ENCODE results near the gene TOP2B. TPM values are rescaled to one million over a fixed set of nuclear protein-coding genes. Genes with fewer than 3 reads are reported as not detected.

The TOP2B gene
- total and polyA plus RNA-seq, 8 donors, result 35.6 to 266 (median 61.9) TPM

DNA sequence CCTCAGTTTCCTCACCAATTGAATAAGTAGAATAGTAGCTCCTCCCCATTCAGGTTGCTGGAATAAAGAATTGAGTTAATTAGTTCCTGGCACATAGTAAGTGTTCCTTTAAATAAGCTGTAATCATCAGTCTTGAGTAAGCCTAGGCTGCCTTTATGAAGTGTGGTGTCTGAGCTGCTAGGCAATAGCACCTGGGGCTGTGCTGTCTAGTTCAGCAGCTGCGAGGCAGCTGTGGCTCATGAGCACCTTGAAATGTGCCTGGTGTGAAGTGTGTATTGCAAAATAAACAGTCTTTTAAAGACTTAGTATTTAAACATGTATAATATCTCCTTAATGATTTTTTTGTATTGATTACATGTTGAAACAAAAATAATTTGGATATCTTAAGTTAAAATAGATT, 77.6 kb downstream of the TOP2B start:
- 50 to 72% (median 65%) methylated on average over 1 of the region's 1 CpG for WGBS, 5 donors
- H3K4me3 ChIP-seq, result no peak overlapping the region
- no peaks in the 10 kb centered on the region for H3K9me3 ChIP-seq
- H3K36me3 ChIP-seq, result peaks cover 0 to 14% (median 3%) of the 10 kb centered on the region in 4 donors
- TF ChIP-seq EP300 (IDR thresholded peaks at IDR 0.05) (no peak), POLR2A (IDR thresholded peaks at IDR 0.05) (no peak), POLR2AphosphoS5 (IDR thresholded peaks at IDR 0.05) (no peak), CTCF (IDR thresholded peaks at IDR 0.05) (no peak)
- DNase-seq, result peak in 1 of 2 donors; percentile 41
- no peak overlapping the region for H3K27ac ChIP-seq
- peaks cover 0 to 4% (median under 1%) of the 10 kb centered on the region in 4 donors for H3K4me1 ChIP-seq
- intact Hi-C loops (cut with DNase I; ENCODE audit: low total_unique reads), result no loop called here
- H3K27me3 ChIP-seq, result no peaks in the 10 kb centered on the region

GRCh38 chr3:25586553-25586952, 78.2 kb downstream of the TOP2B start:
- 80 to 96% (median 93%) methylated on average over 5 to 11 of the region's 11 CpGs for WGBS, 5 donors
- Histone ChIP-seq H3K27me3 (no peaks in the 10 kb centered on the region), H3K36me3 (peaks cover 0 to 19% (median 5%) of the 10 kb centered on the region in 4 donors), H3K9me3 (no peaks in the 10 kb centered on the region), H3K4me3 (no peak overlapping the region), H3K4me1 (peaks cover 0 to 4% (median 0%) of the 10 kb centered on the region in 4 donors), H3K27ac (no peak overlapping the region)
- no peak for TF ChIP-seq POLR2AphosphoS5 (IDR thresholded peaks at IDR 0.05)
- TF ChIP-seq CTCF (IDR thresholded peaks at IDR 0.05), result no peak
- no peak for TF ChIP-seq POLR2A (IDR thresholded peaks at IDR 0.05)
- TF ChIP-seq EP300 (IDR thresholded peaks at IDR 0.05), result no peak
- DNase-seq, result no peak
- intact Hi-C loops (cut with DNase I; ENCODE audit: low total_unique reads), result no loop called here

- 93 to 98% (median 97%) methylated on average over 6 of the region's 6 CpGs for WGBS, 5 donors
- no peaks in the 10 kb centered on the region for H3K27me3 ChIP-seq
- peaks cover 0 to 23% (median 9%) of the 10 kb centered on the region in 4 donors for H3K36me3 ChIP-seq
- H3K9me3 ChIP-seq, result no peaks in the 10 kb centered on the region
- TF ChIP-seq CTCF (IDR thresholded peaks at IDR 0.05) (no peak), POLR2AphosphoS5 (IDR thresholded peaks at IDR 0.05) (no peak), POLR2A (IDR thresholded peaks at IDR 0.05) (no peak), EP300 (IDR thresholded peaks at IDR 0.05) (no peak)
- intact Hi-C loops (cut with DNase I; ENCODE audit: low total_unique reads), result no loop called here
- H3K4me1 ChIP-seq, result peaks cover 0 to 4% (median 0%) of the 10 kb centered on the region in 4 donors
- H3K27ac ChIP-seq, result no peak overlapping the region
- no peak for DNase-seq
- no peak overlapping the region for H3K4me3 ChIP-seq
Measured at GRCh38 chr3:25586167-25586505, 78.6 kb downstream of the TOP2B start.

GRCh38 chr3:25585361-25586166, 79.1 kb downstream of the TOP2B start:
- intact Hi-C loops (cut with DNase I; ENCODE audit: low total_unique reads), result no loop called here

More at GRCh38 chr3:25585361-25586166, 79.1 kb downstream of the TOP2B start:
- H3K27me3 ChIP-seq, result no peaks in the 10 kb centered on the region
- H3K27ac ChIP-seq, result no peak overlapping the region
- 86 to 93% (median 90%) methylated on average over 14 of the region's 14 CpGs for WGBS, 5 donors
- DNase-seq, result no peak
- TF ChIP-seq POLR2A (IDR thresholded peaks at IDR 0.05), result no peak
- TF ChIP-seq CTCF (IDR thresholded peaks at IDR 0.05), result no peak
- no peak for TF ChIP-seq POLR2AphosphoS5 (IDR thresholded peaks at IDR 0.05)
- no peak for TF ChIP-seq EP300 (IDR thresholded peaks at IDR 0.05)
- H3K9me3 ChIP-seq, result no peaks in the 10 kb centered on the region
- peaks cover 0 to 29% (median 13%) of the 10 kb centered on the region in 4 donors for H3K36me3 ChIP-seq
- peaks cover 0 to 4% (median 0%) of the 10 kb centered on the region in 4 donors for H3K4me1 ChIP-seq
- no peak overlapping the region for H3K4me3 ChIP-seq

All from stomach (tissue), 9 donors.